AG04450 (cell line): ENCODE results near the gene HIVEP3. TPM values are rescaled to one million over a fixed set of nuclear protein-coding genes. Genes with fewer than 3 reads are reported as not detected.

Experiments
- CTCF ChIA-PET: fragments of 300-600, 350-600 bp; formaldehyde crosslinking; extraction: SDS; loops from one replicate; lab custom pipeline; 2022; ENCODE audit warnings: antibody characterized with exemption, inconsistent platforms; lab: Charles Lee
- POLR2A ChIA-PET: fragments of 350-600 bp; formaldehyde crosslinking; extraction: SDS; loops from one replicate; lab custom pipeline; 2021; ENCODE audit warnings: antibody characterized with exemption, inconsistent platforms; lab: Yijun Ruan, JAX
- DNase-seq: peaks from one replicate; pipeline ENCODE4 v3.0.0-alpha.2; 2011; ENCODE audit warnings: low read depth, low spot score
- H3K27ac ChIP-seq: one replicate; pipeline ENCODE4 v1.5.1; 2012; ENCODE audit warnings: low read depth, low read length, control low read depth
- H3K27me3 ChIP-seq: one replicate; pipeline ENCODE4 v1.6.0; 2012; ENCODE audit warnings: low read length; ENCODE audit not compliant: control insufficient read depth, insufficient read depth
- H3K4me3 ChIP-seq: 2 replicates; pipeline ENCODE4 v1.5.1; 2011; ENCODE audit warnings: mild to moderate bottlenecking, low read depth, low read length, control low read depth
- H3K9me3 ChIP-seq: 2 replicates; pipeline ENCODE4 v1.5.1; 2012; ENCODE audit warnings: low read length; ENCODE audit not compliant: control insufficient read depth, insufficient read depth
- polyA plus RNA-seq: library from polyadenylated mRNA; depleted of rRNA; stranded (reverse); fragments of >200 nt; gene quantifications from 2 replicates; pipeline ENCODE4 v1.2.3, GENCODE V29; 2011
- TF ChIP-seq, protein P1 (sequence below): IDR thresholded peaks from 2 replicates; pipeline ENCODE4 v1.5.1; 2011; ENCODE audit warnings: low read depth, low read length, control low read depth, inconsistent platforms

HIVEP3 gene
- polyA plus RNA-seq, 1 experiment, result 4.8 TPM

DNA sequence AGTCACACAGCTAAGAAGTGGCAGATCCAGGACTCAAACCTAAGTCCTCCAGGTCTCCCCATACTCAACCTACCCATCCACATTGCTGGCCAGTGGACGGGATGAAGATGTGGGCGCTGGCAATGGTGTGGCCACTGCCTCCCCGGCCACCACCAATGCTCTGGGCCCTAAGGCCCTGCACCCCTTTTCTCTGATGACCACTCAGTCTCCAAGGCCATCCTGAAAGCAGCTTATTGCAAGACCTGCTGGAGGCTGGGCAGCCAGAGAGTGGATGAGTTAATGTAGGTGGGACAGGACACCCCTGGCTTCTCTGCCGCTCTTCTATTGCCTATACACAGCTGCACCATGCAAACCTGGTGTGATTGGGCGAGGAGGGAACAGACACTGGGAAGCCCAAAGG is 178.7 kb downstream of the HIVEP3 start:
- Histone ChIP-seq H3K27me3 (no peaks in the 10 kb centered on the region), H3K9me3 (no peaks in the 10 kb centered on the region; the same call in 1 of the 2 replicates), H3K4me3 (no peak overlapping the region), H3K27ac (no peak overlapping the region)
- ChIA-PET CTCF (no interaction called here), POLR2A (no interaction called here)
- TF ChIP-seq, protein P1, sequence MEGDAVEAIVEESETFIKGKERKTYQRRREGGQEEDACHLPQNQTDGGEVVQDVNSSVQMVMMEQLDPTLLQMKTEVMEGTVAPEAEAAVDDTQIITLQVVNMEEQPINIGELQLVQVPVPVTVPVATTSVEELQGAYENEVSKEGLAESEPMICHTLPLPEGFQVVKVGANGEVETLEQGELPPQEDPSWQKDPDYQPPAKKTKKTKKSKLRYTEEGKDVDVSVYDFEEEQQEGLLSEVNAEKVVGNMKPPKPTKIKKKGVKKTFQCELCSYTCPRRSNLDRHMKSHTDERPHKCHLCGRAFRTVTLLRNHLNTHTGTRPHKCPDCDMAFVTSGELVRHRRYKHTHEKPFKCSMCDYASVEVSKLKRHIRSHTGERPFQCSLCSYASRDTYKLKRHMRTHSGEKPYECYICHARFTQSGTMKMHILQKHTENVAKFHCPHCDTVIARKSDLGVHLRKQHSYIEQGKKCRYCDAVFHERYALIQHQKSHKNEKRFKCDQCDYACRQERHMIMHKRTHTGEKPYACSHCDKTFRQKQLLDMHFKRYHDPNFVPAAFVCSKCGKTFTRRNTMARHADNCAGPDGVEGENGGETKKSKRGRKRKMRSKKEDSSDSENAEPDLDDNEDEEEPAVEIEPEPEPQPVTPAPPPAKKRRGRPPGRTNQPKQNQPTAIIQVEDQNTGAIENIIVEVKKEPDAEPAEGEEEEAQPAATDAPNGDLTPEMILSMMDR, result no peak
- DNase-seq, result no peak

DNA sequence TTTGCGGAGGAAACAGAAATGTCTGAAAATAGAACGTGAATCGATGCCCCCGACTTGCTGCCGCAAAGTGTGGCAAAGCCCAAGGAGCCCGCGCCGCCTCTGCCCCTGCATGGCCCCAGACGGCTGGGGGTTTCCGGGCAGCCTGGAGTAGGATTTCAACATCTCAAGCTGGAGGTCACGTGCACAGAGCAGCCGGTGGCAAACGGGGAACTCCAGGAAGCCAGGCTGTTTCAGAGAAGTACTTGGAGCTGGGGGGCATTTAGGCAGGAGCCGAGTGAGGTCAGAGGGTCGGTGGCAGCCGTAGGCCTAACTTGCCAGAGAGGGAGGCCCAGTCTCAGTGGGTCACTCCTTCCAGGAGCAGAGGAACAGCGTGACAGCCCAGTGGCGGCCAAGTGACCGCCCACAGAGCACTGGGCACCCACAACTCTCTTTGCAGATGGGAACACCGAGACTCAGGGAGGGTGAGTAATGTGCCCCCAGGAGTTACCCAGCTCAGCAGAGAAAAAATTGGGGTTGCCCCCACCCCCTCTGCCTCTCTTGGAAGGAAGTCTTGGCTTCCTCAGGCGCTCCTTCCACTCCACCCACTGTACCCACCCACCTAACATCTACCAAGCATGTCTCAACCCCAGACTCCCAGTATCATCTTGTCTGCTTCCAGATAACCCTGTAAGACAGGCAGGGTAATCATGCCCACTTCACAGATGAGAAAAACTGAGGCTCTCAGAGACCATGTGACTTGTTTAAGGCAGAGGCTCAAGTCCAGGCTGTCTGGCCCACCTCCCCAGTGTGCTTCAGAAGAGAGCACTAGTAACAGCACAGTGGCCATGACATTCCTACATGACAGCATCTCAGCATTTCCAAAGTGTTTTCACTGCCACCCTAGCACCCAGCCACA is 179.4 kb downstream of the HIVEP3 start:
- POLR2A ChIA-PET, result interaction anchor here (0.7 kb wide), 1 partner anchor 12 kb away, joined by 3 read pairs; no protein-coding TSS in a partner anchor
- H3K27ac ChIP-seq, result peak overlapping the region; percentile 61
- H3K27me3 ChIP-seq, result no peaks in the 10 kb centered on the region
- no peak overlapping the region for H3K4me3 ChIP-seq
- CTCF ChIA-PET, result no interaction called here
- H3K9me3 ChIP-seq, result no peaks in the 10 kb centered on the region; the same call in 1 of the 2 replicates
- TF ChIP-seq, protein P1, result no peak
- peak; percentile 54 for DNase-seq

DNA sequence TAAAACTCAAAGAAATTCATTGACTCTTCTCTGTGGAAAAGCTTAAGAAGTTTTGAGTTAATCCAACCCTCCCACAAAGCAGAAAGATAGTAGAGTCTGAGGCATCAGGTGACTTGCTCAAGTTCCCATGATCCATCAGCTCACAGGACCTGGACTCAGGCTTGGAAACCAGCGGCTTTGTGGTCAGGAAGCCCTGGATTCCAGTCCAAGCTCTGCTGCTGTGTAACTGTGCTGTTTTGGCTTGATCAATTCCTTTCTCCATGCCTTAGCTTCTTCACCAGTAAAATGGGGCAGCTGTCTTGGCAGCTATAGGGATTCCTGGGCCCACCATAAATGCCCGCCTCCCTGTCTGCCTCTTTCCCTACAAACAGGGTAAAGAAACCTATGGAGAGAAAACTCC is 180.2 kb downstream of the HIVEP3 start:
- H3K4me3 ChIP-seq, result no peak overlapping the region
- peak overlapping the region; percentile 61 for H3K27ac ChIP-seq
- TF ChIP-seq, protein P1, result no peak
- ChIA-PET POLR2A (no interaction called here), CTCF (no interaction called here)
- no peaks in the 10 kb centered on the region; the same call in 1 of the 2 replicates for H3K9me3 ChIP-seq
- DNase-seq, result no peak
- no peaks in the 10 kb centered on the region for H3K27me3 ChIP-seq

DNA sequence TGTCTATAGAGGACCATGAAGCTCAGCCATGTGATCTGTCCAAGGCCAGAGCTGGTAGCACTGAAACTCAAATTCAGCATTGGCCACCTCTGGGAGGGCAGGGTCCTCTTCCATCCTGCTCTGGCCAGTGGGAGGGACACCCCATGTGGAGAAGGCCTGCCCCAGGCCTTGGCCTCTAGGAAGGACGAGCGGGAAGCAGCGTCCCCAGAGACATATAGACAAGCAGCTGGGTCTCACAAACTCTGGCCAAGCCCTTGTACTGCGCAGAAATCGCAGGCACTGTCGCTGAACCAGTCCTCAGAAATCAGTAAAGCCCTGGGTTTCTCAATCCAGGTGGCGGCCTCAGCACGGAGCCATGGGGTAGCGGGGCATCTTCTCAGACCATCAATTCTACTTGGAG is 180.7 kb downstream of the HIVEP3 start:
- DNase-seq, result no peak
- Histone ChIP-seq H3K4me3 (no peak overlapping the region), H3K9me3 (no peaks in the 10 kb centered on the region; the same call in 1 of the 2 replicates), H3K27ac (no peak overlapping the region), H3K27me3 (no peaks in the 10 kb centered on the region)
- POLR2A ChIA-PET, result no interaction called here
- TF ChIP-seq, protein P1, result no peak
- CTCF ChIA-PET, result no interaction called here

DNA sequence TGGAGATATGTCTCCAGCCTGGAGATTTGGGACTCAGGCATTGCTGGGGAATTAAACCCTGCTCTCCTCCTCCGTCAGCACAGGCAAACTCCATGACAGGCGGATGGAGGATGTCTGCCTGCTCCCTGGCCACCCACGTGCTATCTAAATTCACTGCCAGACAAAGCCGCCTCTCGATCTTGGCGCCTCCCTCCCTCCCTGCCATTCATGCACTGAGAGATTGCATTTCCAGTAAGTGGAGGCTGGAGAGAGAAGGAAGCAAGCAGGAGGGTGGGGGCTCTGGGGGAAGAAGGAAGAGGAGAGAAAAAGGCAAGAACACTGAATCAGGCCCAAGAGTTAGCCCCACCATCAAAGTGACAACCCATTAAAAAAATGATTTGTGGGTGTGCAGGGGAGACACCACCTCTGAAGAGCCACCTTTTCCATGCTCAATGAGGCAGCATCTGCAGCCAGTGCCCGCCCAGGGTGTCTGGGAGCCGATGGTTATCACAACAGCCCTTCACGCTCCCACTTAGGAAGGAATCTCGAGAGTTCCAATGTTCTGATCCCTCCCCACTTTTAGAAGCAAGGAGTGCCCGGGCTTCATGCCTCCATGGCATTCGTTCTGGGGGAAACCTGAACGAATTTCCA is 183.0 kb downstream of the HIVEP3 start:
- Histone ChIP-seq H3K9me3 (peaks cover 7% of the 10 kb centered on the region), H3K27ac (no peak overlapping the region), H3K4me3 (no peak overlapping the region), H3K27me3 (no peaks in the 10 kb centered on the region)
- TF ChIP-seq, protein P1, result no peak
- ChIA-PET CTCF (no interaction called here), POLR2A (no interaction called here)
- DNase-seq, result no peak
